Stimulated activated CD4-positive, alpha-beta T cell treated with anti-CD3 and anti-CD28 coated beads, Interleukin-15, amount 100 ng/mL, for 1 hour (primary cell): ENCODE results near the gene SMARCB1.

Source experiments
- DNase-seq, 2 donors: peaks; one replicate each; pipeline ENCODE4 v3.0.0-alpha.2; 2020; ENCODE audit warnings: low read depth in 1 of 2, low spot score in 1 of 2

The SMARCB1 gene

DNA sequence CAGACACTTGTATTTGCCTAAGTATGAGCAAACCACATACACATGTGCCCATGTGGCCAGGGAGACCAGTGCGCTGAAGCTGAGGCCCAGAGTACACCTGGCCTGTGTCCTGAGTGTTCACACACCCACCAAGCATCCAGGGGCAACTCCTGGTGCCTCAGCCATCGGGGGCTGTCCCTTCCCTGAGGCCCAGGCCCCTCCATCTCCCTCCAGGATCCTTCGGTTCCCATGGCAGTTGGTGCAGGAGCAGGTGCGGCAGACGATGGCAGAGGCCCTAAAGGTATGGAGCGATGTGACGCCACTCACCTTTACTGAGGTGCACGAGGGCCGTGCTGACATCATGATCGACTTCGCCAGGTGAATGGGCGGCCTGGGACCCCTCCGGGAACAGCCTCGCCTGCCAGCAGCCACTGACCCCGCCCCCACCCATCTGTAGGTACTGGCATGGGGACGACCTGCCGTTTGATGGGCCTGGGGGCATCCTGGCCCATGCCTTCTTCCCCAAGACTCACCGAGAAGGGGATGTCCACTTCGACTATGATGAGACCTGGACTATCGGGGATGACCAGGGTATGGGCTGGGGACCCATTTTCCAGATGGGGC, 6.5 kb upstream of the SMARCB1 start:
- no peak for DNase-seq

DNA sequence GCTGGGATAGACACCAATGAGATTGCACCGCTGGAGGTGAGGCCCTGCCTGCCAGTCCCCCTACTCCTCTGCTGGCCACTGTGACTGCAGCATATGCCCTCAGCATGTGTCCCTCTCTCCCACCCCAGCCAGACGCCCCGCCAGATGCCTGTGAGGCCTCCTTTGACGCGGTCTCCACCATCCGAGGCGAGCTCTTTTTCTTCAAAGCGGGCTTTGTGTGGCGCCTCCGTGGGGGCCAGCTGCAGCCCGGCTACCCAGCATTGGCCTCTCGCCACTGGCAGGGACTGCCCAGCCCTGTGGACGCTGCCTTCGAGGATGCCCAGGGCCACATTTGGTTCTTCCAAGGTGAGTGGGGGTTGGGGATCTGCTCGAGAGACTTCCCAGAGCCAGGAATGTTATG, 5.7 kb upstream of the SMARCB1 start:
- DNase-seq = no peak

DNA sequence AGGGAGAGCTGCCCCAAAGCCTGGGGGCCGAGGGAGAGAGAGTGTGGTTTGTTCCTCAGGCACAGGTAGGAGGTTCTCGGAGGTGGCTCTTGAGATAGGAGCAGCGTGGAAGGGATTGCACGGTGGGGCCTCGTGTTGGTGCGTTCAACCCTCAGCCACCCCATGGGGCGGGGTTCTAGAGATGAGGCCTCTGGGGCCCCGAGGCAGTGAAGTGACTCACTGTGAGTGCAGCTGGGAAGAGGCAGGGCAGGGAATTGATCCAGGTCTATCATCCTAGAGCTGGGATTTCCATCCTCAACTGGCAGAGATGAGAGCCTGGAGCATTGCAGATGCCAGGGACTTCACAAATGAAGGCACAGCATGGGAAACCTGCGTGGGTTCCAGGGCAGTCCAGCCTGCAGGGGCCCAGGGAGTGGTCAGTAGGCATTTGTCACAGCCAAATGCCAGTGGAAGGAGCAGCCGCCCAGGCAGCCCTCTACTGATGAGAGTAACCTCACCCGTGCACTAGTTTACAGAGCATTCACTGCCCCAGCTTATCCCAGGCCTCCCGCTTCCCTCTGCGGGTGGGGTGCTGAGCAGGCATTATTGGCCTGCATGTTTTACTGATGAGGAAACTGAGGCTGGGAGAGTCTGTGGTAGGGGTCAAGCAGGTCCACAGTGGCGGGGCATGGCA, 5.1 kb upstream of the SMARCB1 start:
- no peak for DNase-seq

DNA sequence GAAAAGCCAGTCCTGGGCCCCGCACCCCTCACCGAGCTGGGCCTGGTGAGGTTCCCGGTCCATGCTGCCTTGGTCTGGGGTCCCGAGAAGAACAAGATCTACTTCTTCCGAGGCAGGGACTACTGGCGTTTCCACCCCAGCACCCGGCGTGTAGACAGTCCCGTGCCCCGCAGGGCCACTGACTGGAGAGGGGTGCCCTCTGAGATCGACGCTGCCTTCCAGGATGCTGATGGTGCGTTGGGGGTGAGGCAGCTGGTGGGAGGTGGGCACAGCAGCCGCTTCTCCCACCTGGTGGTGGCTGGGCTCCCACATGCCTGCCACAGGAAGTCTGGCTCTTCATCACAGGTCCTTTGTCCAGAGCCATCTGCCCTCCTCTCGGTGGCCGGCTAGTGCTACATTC, 4.5 kb upstream of the SMARCB1 start:
- no peak for DNase-seq

DNA sequence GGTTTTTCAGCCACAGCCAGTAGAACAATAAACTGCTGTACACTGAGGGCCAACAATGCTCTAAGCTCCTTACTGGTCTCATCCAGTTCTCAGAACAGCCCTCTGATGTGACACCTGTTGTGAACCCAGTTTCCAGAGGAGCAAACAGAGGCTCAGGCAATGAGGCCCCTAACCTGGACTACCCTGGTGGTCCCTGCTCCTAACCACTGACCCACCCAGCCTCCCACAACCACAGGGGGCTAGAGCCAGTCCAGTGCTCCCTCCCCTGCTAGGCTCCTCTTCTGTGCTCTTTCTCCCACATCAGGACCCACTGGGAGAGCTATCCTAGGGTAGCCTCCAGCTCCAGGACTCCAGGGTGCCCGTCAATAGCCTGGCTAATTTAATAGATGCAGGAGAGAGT, 4.1 kb upstream of the SMARCB1 start:
- DNase-seq = no peak

DNA sequence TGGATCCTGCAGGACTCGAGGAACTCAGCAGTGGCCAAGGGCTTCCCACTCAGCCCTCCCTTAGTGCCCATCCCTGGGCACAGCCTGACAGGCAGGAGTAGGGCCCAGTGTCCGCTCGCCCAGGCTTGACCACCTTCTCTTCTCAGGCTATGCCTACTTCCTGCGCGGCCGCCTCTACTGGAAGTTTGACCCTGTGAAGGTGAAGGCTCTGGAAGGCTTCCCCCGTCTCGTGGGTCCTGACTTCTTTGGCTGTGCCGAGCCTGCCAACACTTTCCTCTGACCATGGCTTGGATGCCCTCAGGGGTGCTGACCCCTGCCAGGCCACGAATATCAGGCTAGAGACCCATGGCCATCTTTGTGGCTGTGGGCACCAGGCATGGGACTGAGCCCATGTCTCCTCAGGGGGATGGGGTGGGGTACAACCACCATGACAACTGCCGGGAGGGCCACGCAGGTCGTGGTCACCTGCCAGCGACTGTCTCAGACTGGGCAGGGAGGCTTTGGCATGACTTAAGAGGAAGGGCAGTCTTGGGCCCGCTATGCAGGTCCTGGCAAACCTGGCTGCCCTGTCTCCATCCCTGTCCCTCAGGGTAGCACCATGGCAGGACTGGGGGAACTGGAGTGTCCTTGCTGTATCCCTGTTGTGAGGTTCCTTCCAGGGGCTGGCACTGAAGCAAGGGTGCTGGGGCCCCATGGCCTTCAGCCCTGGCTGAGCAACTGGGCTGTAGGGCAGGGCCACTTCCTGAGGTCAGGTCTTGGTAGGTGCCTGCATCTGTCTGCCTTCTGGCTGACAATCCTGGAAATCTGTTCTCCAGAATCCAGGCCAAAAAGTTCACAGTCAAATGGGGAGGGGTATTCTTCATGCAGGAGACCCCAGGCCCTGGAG, 3.3 kb upstream of the SMARCB1 start:
- no peak for DNase-seq

DNA sequence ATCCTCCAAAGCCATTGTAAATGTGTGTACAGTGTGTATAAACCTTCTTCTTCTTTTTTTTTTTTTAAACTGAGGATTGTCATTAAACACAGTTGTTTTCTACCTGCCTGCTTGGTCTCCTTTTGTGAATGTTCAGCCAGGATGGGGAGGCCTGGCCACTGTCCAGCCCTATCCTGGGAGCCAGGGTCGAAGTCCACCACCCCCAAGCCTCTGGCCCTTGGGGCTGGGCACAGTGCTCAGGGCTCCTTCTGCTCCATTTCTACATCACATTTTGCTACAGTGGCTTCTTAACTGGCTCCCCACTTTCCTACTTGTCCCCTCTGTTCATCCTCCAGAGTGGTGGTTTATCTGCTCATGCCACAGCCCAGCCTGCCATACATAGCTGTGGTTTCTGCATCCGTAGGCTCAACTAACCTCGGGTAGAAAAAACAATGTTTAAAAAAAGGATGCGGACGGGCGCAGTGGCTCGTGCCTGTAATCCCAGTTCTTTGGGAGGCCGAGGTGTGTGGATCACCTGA, 2.5 kb upstream of the SMARCB1 start:
- no peak for DNase-seq

DNA sequence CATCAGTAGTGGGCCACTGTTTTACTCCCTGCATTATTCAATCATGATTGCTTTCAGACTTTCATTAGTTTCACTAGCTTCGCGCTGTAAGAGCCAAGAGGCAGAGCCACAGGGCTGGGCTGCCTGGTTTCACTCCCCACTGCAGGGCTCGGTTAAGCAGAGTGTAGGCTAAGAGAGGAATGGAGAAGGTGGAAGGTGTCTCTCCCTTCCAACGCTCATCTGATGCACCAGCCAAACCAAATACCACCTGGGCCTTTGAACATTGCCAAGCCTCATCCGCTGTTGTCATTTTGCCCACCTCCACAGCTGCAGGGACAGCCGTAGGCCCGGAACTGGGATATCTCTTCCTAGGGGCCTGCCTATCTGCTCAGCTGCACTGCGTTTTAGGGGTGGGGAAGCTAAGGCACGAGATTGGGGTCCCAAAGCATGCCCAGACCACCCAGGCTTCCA, 480 bp upstream of the SMARCB1 start:
- DNase-seq = no peak

DNA sequence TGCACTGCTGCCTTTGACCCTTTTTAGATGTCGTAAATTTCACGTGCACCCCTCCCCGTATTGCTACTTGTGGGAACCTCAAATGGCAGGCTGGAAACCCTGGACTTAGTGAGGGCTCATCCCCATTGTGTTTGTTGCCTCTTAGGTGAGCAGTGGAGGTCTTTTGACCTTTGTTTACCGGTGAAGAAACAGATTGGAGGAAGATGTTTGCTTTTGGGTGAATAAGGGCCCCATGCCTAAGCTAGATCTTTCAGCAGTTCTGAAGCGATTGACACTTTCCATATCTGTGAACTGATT, 782 bp downstream of the SMARCB1 start:
- DNase-seq = no peak

DNA sequence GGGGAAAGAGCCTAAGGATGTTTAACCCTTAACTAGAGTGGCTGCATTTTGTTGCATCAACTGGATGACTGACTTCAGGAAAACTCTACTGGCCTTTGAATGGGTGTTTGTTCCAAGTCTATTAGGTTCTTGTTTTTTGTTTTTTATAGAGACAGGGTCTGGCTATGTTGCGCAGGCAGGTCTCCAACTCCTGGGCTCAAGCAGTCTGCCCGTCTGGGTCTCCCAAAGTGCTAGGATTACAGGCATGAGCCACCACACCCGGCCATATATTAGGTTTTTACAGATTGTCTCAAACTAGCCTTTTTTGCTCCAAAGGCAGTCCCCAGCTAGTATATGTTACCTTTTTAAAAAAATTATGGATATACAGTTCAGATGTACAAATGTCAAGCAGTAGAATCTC, 1.1 kb downstream of the SMARCB1 start:
- DNase-seq = no peak

DNA sequence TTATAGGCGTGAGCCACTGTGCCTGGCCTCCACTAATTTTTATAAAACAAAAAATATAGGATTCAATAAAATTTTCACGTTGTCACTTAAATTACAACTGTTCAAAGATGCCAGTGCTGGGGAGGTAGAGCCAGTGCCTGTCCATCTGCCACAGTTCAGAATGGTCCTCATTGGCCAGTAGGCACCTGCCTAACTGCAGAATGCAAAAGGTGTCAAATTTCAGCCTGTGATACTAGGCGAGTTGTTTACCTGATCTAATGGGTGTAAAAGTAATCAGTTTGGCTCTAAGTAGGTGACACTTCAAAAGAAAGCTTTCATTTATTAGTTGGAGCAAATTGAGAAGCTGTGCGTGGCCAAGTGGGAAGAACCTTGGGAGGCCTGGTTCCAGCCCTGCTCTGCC, 2.4 kb downstream of the SMARCB1 start:
- no peak for DNase-seq

DNA sequence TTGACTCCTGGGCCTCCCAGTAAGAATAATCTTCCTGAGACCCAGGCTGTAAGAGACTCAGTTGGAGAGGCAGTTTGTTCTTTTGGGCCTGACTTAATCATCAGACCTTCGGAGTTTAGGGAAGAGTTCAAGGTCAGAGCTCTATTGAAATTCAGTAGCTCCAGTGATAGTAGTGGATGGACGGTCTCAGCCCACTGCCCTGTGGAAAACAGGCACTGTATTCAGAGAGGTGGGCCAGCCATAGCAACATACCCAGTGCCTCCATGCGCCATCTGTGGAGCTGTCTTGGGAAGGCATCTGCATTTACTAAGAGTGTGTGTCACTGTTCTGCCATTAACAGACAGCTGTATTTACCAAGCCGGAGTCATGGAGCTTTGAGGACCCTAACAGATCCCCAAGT, 2.9 kb downstream of the SMARCB1 start:
- no peak for DNase-seq

DNA sequence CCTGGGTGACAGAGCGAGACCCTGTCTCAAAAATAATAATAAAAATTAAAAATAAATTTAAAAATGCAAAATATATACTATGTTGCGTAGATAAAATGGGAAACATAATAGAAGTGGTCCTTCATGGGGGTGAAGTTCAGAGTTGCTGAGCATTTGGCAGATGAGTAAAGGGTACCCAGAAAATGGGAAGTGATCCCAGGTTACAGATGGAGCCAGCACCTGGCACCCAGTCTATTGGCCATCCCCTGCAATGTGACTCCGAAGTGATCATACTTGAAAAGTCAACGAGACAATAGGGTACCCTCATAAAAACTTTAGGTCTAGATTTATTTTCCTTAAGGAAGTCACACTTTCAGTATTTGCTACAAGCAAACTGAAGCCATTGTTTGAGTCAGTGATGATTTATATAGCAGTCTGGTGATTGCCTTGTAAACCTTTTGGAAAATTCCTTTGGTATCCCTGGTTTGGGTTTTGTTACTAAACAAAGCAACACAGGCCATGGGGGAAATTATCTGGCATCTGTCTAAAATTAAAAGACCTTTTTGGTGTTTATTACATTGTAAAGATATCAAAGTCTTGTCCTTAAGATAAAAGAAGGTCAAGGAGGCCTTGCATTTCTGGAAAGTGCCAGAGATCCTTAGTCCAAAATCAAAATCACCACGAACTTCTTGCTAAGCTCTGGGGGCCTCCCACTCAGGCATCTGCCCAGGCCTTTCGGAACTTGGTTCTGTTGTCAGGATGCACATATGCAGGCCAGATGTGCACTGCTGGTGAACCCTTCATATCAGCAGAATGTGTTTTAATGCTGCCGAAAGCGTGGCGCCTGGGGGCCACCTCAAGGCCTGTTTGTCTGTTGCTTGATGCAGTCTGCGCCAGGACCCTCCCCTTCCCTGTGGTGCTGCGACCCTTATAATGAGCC, 4.3 kb downstream of the SMARCB1 start:
- DNase-seq = no peak

DNA sequence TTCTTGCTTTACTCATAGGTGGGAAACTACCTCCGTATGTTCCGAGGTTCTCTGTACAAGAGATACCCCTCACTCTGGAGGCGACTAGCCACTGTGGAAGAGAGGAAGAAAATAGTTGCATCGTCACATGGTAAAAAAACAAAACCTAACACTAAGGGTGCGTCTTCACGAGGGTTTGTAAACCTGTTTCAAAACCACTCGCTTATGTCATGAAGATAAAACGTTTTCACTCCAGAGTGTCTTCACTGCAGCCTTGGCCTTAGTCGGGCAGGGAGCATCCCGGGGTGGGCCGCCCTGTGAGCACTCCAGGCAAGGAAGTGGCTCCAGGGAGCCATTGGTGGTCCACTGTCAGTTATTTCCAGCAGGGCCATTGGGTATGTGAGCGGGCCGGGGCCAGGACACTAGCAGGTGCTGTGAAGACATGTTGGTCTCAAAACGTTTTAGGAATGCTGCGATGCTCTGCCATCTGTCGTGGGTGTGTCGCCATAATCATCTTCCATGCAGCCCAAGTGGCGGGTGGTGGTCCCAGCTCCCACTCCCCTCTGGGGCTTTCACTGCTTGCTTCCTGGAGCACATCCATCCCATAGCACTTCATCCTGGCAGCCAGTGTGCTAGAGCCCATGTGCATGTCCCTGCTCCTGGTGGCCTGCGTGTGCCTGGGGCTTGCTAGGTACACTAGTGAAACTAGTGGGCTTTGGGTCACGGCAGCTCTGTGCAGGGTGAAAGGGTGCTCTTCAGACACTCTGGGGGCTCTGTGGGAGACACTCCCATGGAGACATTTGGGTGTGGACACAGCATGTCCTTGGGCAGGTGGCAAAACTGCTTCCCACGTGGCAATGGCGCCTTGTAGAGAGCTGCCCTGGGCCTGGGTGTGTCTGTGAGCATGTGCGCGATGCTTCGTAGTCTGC, 5.2 kb downstream of the SMARCB1 start:
- no peak for DNase-seq

DNA sequence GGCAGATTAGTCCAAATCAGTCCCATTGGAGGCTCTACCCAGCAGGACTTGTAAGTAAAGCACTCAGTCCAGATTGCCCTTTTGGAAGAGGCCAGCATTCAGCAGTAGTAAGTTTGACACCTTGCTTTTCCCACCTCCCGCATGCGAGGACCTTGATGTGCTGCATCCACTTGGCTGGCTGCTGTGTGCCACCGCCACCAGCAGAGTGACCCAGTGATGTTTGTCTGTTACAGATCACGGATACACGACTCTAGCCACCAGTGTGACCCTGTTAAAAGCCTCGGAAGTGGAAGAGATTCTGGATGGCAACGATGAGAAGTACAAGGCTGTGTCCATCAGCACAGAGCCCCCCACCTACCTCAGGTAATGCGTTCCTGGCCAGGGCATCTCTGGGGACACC, 6.6 kb downstream of the SMARCB1 start:
- no peak for DNase-seq

DNA sequence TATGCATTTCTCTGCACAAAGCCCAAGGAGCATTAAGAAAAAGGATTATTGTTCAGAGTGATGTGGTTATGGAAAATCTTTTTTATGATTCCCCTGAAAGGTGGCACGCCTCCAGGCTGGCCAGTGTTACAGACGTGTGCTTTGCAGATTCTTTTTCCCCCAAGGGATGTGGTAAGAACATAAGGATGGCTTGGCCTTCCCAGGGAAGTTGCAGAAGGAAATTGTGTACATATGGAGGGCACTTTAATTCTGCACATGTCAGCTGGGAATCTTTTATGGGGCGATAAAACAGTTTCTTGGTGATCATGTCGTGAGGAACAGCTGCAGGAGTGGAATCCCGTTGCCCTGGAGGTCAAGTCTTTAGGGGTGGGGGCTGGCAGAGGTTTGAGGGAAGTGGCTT, 9.7 kb downstream of the SMARCB1 start:
- no peak for DNase-seq

DNA sequence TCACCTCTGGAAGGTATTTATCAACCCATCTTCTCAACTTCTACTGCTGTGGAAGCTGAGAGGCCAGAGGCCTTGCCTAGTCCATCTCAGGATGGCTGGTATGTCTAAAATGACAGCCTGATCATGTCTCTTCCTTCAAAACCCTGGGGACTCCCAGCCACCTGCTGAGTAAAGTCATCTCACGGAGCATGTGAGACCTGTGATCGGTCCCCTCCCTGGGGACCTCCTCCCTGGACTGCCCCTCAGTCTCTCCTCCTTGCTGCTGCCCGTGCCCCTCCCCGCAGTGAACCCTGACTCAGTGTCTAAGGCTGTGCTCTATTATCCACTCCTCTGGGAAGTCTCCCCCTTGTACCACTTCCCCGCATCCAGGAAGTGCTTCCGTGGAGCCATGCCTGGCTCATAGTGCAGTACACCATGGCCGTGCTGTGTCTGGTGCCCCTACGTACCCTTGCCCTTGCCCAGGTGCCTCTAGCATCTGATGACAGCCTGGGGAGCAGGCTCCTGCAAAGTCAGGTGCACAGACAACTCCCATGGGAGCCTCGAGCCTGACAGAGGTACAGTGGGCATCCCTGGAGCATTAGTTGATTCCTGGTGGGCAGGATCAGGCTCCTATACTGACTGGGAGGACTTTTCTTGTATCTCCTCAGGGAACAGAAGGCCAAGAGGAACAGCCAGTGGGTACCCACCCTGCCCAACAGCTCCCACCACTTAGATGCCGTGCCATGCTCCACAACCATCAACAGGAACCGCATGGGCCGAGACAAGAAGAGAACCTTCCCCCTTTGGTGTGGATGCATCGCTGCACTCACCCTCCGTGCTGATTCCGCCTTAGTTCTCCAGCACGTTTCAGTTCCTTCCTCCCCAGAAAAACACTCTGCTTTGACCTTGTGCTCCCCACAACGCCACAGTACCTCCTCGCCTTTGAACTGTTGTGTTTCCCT, 13.8 kb downstream of the SMARCB1 start:
- DNase-seq = no peak

DNA sequence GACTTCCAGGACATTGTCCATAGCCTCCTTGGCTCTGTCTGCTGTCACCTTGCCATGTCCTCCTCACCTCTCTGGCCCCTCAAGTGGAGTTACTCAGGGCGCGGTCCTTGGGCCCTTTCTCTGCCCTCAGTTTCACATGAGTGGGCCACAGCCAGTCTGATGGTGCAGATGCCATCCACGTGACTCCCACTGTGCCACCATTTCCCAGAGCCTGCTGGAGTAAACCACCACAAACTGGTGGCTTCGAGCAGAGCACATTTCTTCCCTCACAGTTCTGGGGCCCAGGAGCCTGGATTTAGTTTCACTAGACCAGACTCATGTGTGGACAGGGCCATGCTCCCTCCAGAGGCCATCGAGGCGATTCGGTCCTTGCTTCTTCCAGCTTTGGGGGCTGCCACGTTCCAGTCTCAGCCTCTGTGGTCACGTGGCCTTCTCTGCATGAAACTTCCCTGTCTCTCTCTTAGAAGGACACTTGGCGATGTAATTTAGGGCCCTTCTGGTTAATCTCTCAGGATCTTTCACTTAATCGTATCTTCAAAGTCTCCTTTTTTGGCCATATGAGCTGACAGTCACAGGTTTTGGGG, 14.6 kb downstream of the SMARCB1 start:
- no peak for DNase-seq
